Uterus (tissue), 4 donors: ENCODE results near the gene VWCE. TPM values are rescaled to one million over a fixed set of nuclear protein-coding genes. Genes with fewer than 3 reads are reported as not detected.
"Not testable (repeated sequence)": the region's sequence is repeated elsewhere in the genome, so short reads cannot be mapped to it uniquely, and the experiment has no call there.

Source experiments
- DNase-seq, 2 donors: peaks; one replicate each; pipeline ENCODE4 v3.0.0-alpha.2; 2019 to 2020
- H3K27ac ChIP-seq, 2 donors: fragments of 200-600 bp; sonication (generic); 1 replicate in 1 of 2; 2 replicates in 1 of 2; pipeline ENCODE4 v1.5.1; 2016 to 2018
- H3K27me3 ChIP-seq, 2 donors: fragments of 200-600 bp; sonication (generic); one replicate each; pipeline ENCODE4 v1.5.1; 2018 to 2019; ENCODE audit warnings: control low read depth in 1 of 2
- H3K36me3 ChIP-seq, 2 donors: fragments of 200-600 bp; sonication (generic); one replicate each; pipeline ENCODE4 v1.5.1; 2019; ENCODE audit warnings: control low read depth in 1 of 2
- H3K4me1 ChIP-seq, 2 donors: fragments of 200-600 bp; sonication (generic); one replicate each; pipeline ENCODE4 v1.5.1; 2018 to 2019; ENCODE audit warnings: control low read depth in 1 of 2
- H3K4me3 ChIP-seq, 2 donors: fragments of 200-600 bp; sonication (generic); 1 replicate in 1 of 2; 2 replicates in 1 of 2; pipeline ENCODE4 v1.5.1; 2018 to 2019; ENCODE audit warnings: mild to moderate bottlenecking in 1 of 2
- H3K9me3 ChIP-seq, 2 donors: fragments of 200-600 bp; sonication (generic); one replicate each; pipeline ENCODE4 v1.5.1; 2019; ENCODE audit warnings: control low read depth in 1 of 2
- intact Hi-C: fragments of 100-400 bp; cut with DNase I; formaldehyde crosslinking; loops from one replicate; pipeline ENCODE4 v1.15.1; 2023; ENCODE audit warnings: low total_unique reads
- total RNA-seq, 4 donors: library from RNA; depleted of rRNA in 3 of 4; stranded (reverse); fragments of >200 nt in 3 of 4; gene quantifications; one replicate each; pipeline versions ENCODE4 v1.1.0 to v1.2.4, GENCODE V29; 2014 to 2023
- donor health status: DM: yes; HTN: yes; CAD: no.

Gene VWCE
- total RNA-seq, 4 donors from 2014 or later, result 0.51 to 6.5 (median 1.2) TPM

- H3K36me3 ChIP-seq, H3K4me1 ChIP-seq, intact Hi-C loops, H3K4me3 ChIP-seq, H3K27me3 ChIP-seq, DNase-seq, H3K27ac ChIP-seq, H3K9me3 ChIP-seq: not testable (repeated sequence)
Measured at GRCh38 chr11:61237130-61237529, 58.0 kb downstream of the VWCE start.

GRCh38 chr11:61232548-61233145 lies 62.5 kb downstream of the VWCE start:
- H3K27ac ChIP-seq, DNase-seq, intact Hi-C loops, H3K4me1 ChIP-seq, H3K9me3 ChIP-seq, H3K36me3 ChIP-seq, H3K27me3 ChIP-seq, H3K4me3 ChIP-seq: not testable (repeated sequence)

GRCh38 chr11:61231585-61231984 lies 63.5 kb downstream of the VWCE start:
- H3K27ac ChIP-seq, DNase-seq, H3K4me1 ChIP-seq, H3K36me3 ChIP-seq, H3K27me3 ChIP-seq, intact Hi-C loops, H3K9me3 ChIP-seq, H3K4me3 ChIP-seq: not testable (repeated sequence)

DNA sequence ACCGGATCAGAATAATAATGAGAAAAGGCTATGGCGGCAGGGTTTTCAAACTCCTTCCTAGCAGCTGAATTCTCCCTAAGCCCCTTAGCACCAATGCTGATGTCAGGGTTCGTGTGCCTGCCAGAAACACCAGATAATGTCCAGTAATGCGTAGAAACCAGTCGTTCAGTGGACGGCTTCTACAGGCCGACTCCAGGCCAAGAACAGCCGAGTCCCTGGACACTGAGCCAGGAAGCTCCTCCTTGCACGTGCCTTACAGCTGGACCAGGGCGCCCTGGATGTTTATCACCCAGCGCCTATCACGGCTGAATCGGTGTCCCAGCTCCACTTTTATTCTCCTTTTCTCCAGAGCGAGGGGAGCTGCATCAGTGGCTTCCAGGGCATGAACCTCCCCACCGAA lies 64.1 kb downstream of the VWCE start:
- DNase-seq, intact Hi-C loops, H3K9me3 ChIP-seq, H3K36me3 ChIP-seq, H3K27ac ChIP-seq, H3K27me3 ChIP-seq, H3K4me3 ChIP-seq, H3K4me1 ChIP-seq: not testable (repeated sequence)

DNA sequence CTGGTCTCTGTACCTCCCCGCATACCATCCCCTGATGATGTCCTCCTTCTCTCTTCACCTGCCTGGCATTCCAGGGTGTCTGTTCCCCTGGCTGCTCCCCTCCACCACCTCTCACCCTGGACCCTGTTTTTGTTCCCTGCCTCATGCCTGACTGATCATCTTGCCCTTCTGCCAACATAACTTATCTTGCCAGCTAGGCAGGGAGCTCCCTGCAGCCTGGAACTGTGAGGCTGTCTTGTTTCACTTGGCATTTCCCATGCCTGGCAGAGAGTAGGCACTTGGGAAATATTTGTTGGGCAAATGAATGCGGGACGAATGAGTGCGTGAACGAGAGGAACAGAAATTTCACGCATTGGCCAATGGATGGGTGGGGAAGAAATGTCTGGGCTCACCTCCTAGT lies 65.7 kb downstream of the VWCE start:
- H3K27me3 ChIP-seq, DNase-seq, intact Hi-C loops, H3K27ac ChIP-seq, H3K4me3 ChIP-seq, H3K4me1 ChIP-seq, H3K9me3 ChIP-seq, H3K36me3 ChIP-seq: not testable (repeated sequence)

DNA sequence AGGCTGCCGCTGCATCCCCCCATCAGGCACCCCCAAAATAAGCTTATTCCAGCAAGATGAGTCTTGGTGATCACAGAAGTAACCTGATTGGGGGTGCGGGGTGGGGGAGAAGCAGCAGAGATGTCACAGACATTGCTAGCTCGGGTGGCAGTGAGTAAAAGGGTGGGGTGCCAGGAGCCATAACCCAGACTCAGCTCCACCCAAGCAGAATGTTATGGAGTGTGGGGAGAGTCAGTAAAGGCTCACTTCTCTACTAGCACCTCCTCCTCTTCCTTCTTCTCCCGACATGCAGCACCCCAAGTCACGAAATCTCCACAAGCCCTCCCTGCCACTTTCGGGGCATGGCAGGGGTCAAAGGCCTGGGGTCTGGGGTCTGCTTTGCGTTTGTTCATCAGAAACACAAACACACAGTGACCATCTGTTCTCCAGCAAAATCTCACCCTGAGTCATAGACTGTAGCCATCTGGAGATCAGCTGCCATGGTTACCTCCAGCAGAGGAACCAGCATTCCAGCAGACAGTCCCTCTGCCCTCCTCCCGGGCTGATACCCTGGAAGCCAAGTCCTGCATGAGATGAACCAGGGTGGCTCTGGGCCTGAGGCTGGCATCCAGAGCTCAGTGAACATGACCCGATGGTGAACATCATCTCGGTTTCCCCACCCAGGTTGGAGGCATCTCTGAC lies 68.5 kb downstream of the VWCE start:
- H3K9me3 ChIP-seq, H3K36me3 ChIP-seq, H3K4me3 ChIP-seq, intact Hi-C loops, H3K27me3 ChIP-seq, H3K27ac ChIP-seq, DNase-seq, H3K4me1 ChIP-seq: not testable (repeated sequence)

DNA sequence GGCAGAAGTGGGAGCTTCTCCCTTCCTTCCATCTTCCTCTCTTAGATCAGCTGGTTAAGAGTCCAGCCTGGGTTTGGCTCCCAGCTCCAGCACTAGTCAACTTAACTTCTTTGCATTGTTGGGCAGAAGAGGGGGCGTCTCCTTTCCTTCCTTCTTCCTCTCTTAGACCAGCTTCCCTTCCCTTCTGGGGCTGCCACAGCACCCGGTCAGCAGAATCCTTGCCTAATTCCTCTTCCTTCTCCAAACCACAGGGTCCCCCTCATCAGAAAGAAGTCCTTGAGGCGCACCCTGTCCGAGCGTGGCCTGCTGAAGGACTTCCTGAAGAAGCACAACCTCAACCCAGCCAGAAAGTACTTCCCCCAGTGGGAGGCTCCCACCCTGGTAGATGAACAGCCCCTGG lies 72.4 kb downstream of the VWCE start:
- intact Hi-C loops, result not testable (repeated sequence)

GRCh38 chr11:61222047-61222446 lies 73.1 kb downstream of the VWCE start, which contains the start of gene PGA4:
PGA4 (plus strand) TSS chr11:61222347; CDS start chr11:61222401, 54 bp downstream.
- H3K4me3 ChIP-seq, intact Hi-C loops, H3K27me3 ChIP-seq, H3K9me3 ChIP-seq, H3K4me1 ChIP-seq, H3K36me3 ChIP-seq, DNase-seq, H3K27ac ChIP-seq: not testable (repeated sequence)

More for the DNA sequence above, 72.4 kb downstream of the VWCE start:
- H3K27me3 ChIP-seq, H3K9me3 ChIP-seq, DNase-seq, H3K4me3 ChIP-seq, H3K4me1 ChIP-seq, H3K36me3 ChIP-seq, H3K27ac ChIP-seq: not testable (repeated sequence)

- H3K9me3 ChIP-seq, intact Hi-C loops, H3K27me3 ChIP-seq, H3K4me1 ChIP-seq, H3K27ac ChIP-seq, H3K4me3 ChIP-seq, DNase-seq, H3K36me3 ChIP-seq: not testable (repeated sequence)
Measured at GRCh38 chr11:61219016-61219415, 76.1 kb downstream of the VWCE start.

GRCh38 chr11:61218306-61218705 lies 76.8 kb downstream of the VWCE start:
- H3K9me3 ChIP-seq, H3K27me3 ChIP-seq, H3K36me3 ChIP-seq, H3K4me3 ChIP-seq, H3K4me1 ChIP-seq, DNase-seq, H3K27ac ChIP-seq, intact Hi-C loops: not testable (repeated sequence)

DNA sequence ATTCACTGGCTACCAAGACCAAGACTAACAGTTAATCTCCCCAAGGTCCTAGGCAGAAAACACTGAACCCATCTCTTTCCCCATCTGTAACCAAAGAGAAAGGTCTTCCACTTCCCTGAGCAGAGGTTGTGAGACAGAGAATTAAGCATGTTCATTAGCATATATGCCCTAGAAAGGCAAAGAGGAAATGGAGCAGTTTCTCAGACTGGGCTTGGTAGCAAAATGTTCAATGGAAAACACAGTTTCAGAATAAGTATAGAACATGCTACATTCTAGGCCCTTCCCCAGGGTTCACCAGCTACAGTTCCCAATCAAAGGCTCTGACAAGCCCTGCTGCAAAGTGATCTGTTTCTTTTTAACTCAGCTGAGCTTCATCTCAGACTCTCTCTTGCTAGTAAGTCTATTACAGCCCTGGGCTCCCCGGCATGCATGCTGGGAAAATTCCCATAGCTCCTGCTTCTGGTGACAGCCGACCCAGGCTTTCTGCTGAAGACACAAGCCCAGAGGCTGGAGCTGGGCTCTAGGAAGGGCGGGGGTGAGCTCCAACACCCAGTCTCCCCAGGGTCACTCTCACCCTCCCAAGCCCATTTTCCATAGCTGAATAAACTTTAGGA lies 81.3 kb downstream of the VWCE start:
- H3K4me1 ChIP-seq, H3K9me3 ChIP-seq, intact Hi-C loops, H3K27me3 ChIP-seq, H3K27ac ChIP-seq, DNase-seq, H3K4me3 ChIP-seq, H3K36me3 ChIP-seq: not testable (repeated sequence)

- H3K27me3 ChIP-seq, H3K4me1 ChIP-seq, intact Hi-C loops, H3K36me3 ChIP-seq, H3K9me3 ChIP-seq, DNase-seq, H3K27ac ChIP-seq, H3K4me3 ChIP-seq: not testable (repeated sequence)
Measured at GRCh38 chr11:61212202-61212601, 82.9 kb downstream of the VWCE start.

GRCh38 chr11:61211327-61211952 lies 83.7 kb downstream of the VWCE start:
- H3K4me3 ChIP-seq, result not testable (repeated sequence)

More at GRCh38 chr11:61211327-61211952, 83.7 kb downstream of the VWCE start:
- DNase-seq, H3K27ac ChIP-seq, H3K36me3 ChIP-seq, H3K4me1 ChIP-seq, intact Hi-C loops, H3K9me3 ChIP-seq, H3K27me3 ChIP-seq: not testable (repeated sequence)
